Chondrocyte (in vitro differentiated cells): ENCODE measurements around the gene STAMBP. TPM values are rescaled to one million over a fixed set of nuclear protein-coding genes. Genes with fewer than 3 reads are reported as not detected.
A peak's percentile ranks its signal among the peaks of the same experiment; 100 is the strongest.

Experiments used
- DNase-seq: peaks from one replicate; pipeline ENCODE4 v3.0.0; 2021; ENCODE audit warnings: mixed read lengths, low spot score
- H3K27ac Mint-ChIP-seq: one replicate; pipeline ENCODE4 v1.8.0; 2021; ENCODE audit warnings: mild to moderate bottlenecking, moderate library complexity, mixed read lengths; ENCODE audit not compliant: unreplicated experiment
- H3K27me3 Mint-ChIP-seq: 2 replicates; pipeline ENCODE4 v1.8.0; 2021; ENCODE audit warnings: low read depth, mixed read lengths
- H3K36me3 Mint-ChIP-seq: 2 replicates; pipeline ENCODE4 v1.8.0; 2021; ENCODE audit warnings: low read depth, mixed read lengths
- H3K4me1 Mint-ChIP-seq: 2 replicates; pipeline ENCODE4 v1.8.0; 2021; ENCODE audit warnings: low read depth, mild to moderate bottlenecking, mixed read lengths
- H3K4me3 Mint-ChIP-seq: one replicate; pipeline ENCODE4 v1.8.0; 2021; ENCODE audit warnings: mild to moderate bottlenecking, moderate library complexity, mixed read lengths; ENCODE audit not compliant: unreplicated experiment
- H3K9me3 Mint-ChIP-seq: 2 replicates; pipeline ENCODE4 v1.8.0; 2021; ENCODE audit warnings: low read depth, mixed read lengths
- total RNA-seq: library from RNA; stranded (reverse); gene quantifications from 3 replicates; pipeline ENCODE4 v1.2.1, GENCODE V29; 2021
- TF ChIP-seq, protein P1 (sequence below): fragments of 200-600 bp; sonication (generic); IDR thresholded peaks from 2 replicates; pipeline ENCODE4 v1.5.0; 2021; ENCODE audit warnings: antibody characterized with exemption, mild to moderate bottlenecking, moderate library complexity

Gene STAMBP
- total RNA-seq, 1 donor from 2014 or later, result 32.1 TPM

DNA sequence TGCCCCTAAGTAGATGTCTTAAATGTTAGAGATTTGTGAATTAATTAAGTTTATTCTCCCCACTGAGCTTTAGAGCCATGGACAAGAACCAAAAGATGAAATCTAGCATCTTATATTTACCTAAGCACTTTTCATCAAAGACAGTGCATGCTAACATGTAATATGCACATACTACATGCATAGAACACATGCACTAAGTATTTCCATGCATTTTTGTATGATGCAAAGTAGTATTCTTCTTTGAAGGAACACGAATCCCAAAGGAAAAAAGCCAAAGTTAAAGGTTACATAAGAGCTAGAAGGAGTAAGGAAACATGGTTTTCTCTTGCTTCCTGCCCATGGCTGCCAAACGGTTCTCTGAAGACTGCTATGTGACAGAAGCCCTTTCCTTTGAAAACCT, 15.3 kb downstream of the STAMBP start:
- Mint-ChIP-seq H3K27ac (no peak overlapping the region), H3K27me3 (no peaks in the 10 kb centered on the region), H3K4me3 (no peak overlapping the region), H3K36me3 (peaks cover 24% of the 10 kb centered on the region), H3K9me3 (no peaks in the 10 kb centered on the region), H3K4me1 (peaks cover 20% of the 10 kb centered on the region)
- TF ChIP-seq, protein P1, sequence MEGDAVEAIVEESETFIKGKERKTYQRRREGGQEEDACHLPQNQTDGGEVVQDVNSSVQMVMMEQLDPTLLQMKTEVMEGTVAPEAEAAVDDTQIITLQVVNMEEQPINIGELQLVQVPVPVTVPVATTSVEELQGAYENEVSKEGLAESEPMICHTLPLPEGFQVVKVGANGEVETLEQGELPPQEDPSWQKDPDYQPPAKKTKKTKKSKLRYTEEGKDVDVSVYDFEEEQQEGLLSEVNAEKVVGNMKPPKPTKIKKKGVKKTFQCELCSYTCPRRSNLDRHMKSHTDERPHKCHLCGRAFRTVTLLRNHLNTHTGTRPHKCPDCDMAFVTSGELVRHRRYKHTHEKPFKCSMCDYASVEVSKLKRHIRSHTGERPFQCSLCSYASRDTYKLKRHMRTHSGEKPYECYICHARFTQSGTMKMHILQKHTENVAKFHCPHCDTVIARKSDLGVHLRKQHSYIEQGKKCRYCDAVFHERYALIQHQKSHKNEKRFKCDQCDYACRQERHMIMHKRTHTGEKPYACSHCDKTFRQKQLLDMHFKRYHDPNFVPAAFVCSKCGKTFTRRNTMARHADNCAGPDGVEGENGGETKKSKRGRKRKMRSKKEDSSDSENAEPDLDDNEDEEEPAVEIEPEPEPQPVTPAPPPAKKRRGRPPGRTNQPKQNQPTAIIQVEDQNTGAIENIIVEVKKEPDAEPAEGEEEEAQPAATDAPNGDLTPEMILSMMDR, result no peak
- no peak for DNase-seq

DNA sequence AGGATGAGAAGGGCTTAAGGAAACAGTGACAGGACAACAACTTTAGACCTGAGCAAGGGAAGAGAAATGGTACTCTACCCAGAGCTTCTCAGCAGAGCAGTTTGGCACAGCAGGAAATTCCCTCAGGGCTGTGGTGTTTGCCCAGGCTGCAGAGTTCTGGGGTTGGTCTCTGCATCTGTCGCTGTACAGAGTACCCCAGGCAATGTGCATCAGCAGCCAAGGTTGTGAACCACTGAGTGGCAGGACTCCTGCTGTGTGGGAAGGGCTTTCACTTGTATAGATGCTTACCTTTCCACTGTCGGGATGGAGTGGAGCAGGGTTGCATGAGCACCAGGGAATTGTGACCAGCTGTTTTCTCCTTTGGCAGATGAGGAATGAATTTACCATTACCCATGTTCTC, 21.2 kb downstream of the STAMBP start:
- H3K4me3 Mint-ChIP-seq, result no peak overlapping the region
- TF ChIP-seq, protein P1, result no peak
- peaks cover 22% of the 10 kb centered on the region for H3K4me1 Mint-ChIP-seq
- no peaks in the 10 kb centered on the region for H3K9me3 Mint-ChIP-seq
- H3K36me3 Mint-ChIP-seq, result peaks cover 27% of the 10 kb centered on the region
- no peaks in the 10 kb centered on the region for H3K27me3 Mint-ChIP-seq
- H3K27ac Mint-ChIP-seq, result peak overlapping the region; percentile 38
- no peak for DNase-seq

DNA sequence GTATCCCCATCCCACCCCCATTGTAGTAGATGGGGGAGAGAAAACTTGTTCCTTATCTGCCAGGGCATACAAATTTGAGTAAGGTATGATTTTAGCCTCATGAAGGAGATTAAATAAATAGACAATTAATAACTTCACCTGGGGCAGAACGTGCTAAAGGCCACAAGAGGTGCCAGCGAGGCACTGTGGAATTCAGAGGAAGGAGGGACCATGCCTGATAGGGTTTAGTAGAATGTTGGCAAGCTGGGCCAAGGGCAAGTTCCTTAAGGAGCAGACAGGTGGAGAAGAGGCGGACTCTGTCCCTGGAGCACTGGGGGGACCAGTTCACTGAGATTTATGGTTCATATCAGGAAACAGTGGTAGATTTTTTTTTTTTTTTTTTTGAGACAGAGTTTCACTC, 22.5 kb downstream of the STAMBP start:
- Mint-ChIP-seq H3K9me3 (no peaks in the 10 kb centered on the region), H3K27me3 (no peaks in the 10 kb centered on the region), H3K4me3 (no peak overlapping the region), H3K27ac (no peak overlapping the region), H3K4me1 (peaks cover 22% of the 10 kb centered on the region), H3K36me3 (peaks cover 34% of the 10 kb centered on the region)
- no peak for DNase-seq
- TF ChIP-seq, protein P1, result peak; percentile 37

DNA sequence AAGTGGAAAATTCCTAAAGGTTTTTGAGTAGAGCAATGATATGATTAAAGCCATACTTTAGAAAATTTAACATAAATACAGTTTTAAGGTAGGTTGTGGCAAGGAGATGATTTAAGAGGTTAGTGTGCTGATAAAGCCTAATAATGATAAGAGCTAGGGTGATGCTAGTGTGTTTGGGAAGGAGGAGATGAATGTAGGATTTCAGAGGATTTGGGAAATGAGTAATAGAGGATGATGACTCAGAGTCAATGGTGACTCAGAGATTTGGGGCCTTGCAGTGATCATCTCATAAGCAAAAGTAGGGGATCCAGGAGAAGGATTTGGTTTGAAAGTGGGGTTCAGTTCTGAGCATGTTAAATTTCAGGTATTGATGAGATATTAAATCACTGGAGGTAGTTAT, 23.3 kb downstream of the STAMBP start:
- peaks cover 22% of the 10 kb centered on the region for H3K4me1 Mint-ChIP-seq
- peaks cover 38% of the 10 kb centered on the region for H3K36me3 Mint-ChIP-seq
- H3K9me3 Mint-ChIP-seq, result no peaks in the 10 kb centered on the region
- DNase-seq, result no peak
- TF ChIP-seq, protein P1, result no peak
- no peak overlapping the region for H3K27ac Mint-ChIP-seq
- no peak overlapping the region for H3K4me3 Mint-ChIP-seq
- no peaks in the 10 kb centered on the region for H3K27me3 Mint-ChIP-seq

DNA sequence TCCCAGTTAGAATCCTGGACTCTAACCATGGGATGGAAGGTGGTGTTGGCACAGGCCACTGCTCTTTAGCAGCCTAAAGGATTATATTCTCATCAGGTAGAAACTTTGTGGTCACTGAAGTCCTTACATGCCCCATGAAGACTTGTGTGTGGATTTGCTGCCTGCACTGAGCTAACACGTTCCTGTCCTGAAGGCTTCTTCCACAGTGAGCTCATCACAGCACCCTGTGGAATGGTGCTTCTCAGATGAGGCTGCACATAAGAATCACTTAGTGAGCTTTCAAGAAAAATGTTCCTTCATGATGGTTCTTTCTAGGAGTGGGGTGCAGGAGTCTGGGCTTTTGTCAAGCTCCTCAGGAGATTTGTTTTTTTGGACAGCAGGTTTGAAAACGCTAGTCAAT, 26.8 kb downstream of the STAMBP start:
- no peak overlapping the region for H3K27ac Mint-ChIP-seq
- DNase-seq, result no peak
- H3K27me3 Mint-ChIP-seq, result no peaks in the 10 kb centered on the region
- H3K4me1 Mint-ChIP-seq, result peaks cover 16% of the 10 kb centered on the region
- TF ChIP-seq, protein P1, result no peak
- H3K9me3 Mint-ChIP-seq, result no peaks in the 10 kb centered on the region
- H3K4me3 Mint-ChIP-seq, result no peak overlapping the region
- peaks cover 32% of the 10 kb centered on the region for H3K36me3 Mint-ChIP-seq
